ENCODE data around the gene SSC5D.

The SSC5D gene

GRCh38 chr19:55519451-55520311 lies 31.4 kb downstream of the SSC5D start:
- no peak overlapping the region for H3K4me3 ChIP-seq (ENCODE audit: low read depth, low read length)
- DNase-seq (ENCODE audit: low read depth): no peak
- no peak for TF ChIP-seq CTCF (IDR thresholded peaks at IDR 0.05; ENCODE audit: low read depth, low read length, missing control alignments)

GRCh38 chr19:55520691-55521292 lies 32.6 kb downstream of the SSC5D start:
- H3K4me3 ChIP-seq (ENCODE audit: low read depth, low read length): no peak overlapping the region
- TF ChIP-seq CTCF (IDR thresholded peaks at IDR 0.05; ENCODE audit: low read depth, low read length, missing control alignments): no peak
- DNase-seq (ENCODE audit: low read depth): no peak

- no peak for DNase-seq (ENCODE audit: low read depth)
- H3K4me3 ChIP-seq (ENCODE audit: low read depth, low read length): no peak overlapping the region
- no peak for TF ChIP-seq CTCF (IDR thresholded peaks at IDR 0.05; ENCODE audit: low read depth, low read length, missing control alignments)
Observed at GRCh38 chr19:55525289-55526101, 37.3 kb downstream of the SSC5D start.

GRCh38 chr19:55526216-55527196 lies 38.3 kb downstream of the SSC5D start:
- no peak overlapping the region for H3K4me3 ChIP-seq (ENCODE audit: low read depth, low read length)
- DNase-seq (ENCODE audit: low read depth): no peak
- no peak for TF ChIP-seq CTCF (IDR thresholded peaks at IDR 0.05; ENCODE audit: low read depth, low read length, missing control alignments)

- DNase-seq (ENCODE audit: low read depth): no peak
- H3K4me3 ChIP-seq (ENCODE audit: low read depth, low read length): no peak overlapping the region
- no peak for TF ChIP-seq CTCF (IDR thresholded peaks at IDR 0.05; ENCODE audit: low read depth, low read length, missing control alignments)
Observed at GRCh38 chr19:55527197-55528029, 39.2 kb downstream of the SSC5D start.

Measured in GM12864 (cell line).